ENCODE measurements around the gene SERINC3.

- no peak for TF ChIP-seq CTCF (conservative IDR thresholded peaks at IDR 0.05; ENCODE audit: low read depth in 2 of 2)
- TF ChIP-seq CREB1 (CRISPR knock-in tag; IDR thresholded peaks at IDR 0.05; ENCODE audit: low read depth), result no peak
Measured at GRCh38 chr20:44536175-44536574, 14.3 kb upstream of the SERINC3 start.

Data from GM23338 (cell line).